Activated naive CD4-positive, alpha-beta T cell treated with anti-CD3 and anti-CD28 coated beads, Interleukin-2, amount 50 U/mL, for 16 hours (primary cell): Measurements from ENCODE around the gene PHC3.

Source experiments
- DNase-seq: peaks from one replicate; pipeline ENCODE4 v3.0.0-alpha.2; 2020

The PHC3 gene

GRCh38 chr3:170189398-170190256, 8.1 kb upstream of the PHC3 start:
- no peak for DNase-seq

GRCh38 chr3:170180079-170180907, 1.2 kb downstream of the PHC3 start:
- no peak for DNase-seq

- no peak for DNase-seq
Observed at GRCh38 chr3:170179432-170179831, 2.1 kb downstream of the PHC3 start.

- peak; percentile 15 for DNase-seq
Observed at GRCh38 chr3:170178651-170179050, 2.9 kb downstream of the PHC3 start.

- no peak for DNase-seq
Observed at GRCh38 chr3:170171563-170171962, 10.0 kb downstream of the PHC3 start.

- no peak for DNase-seq
Observed at GRCh38 chr3:170164717-170165116, 16.8 kb downstream of the PHC3 start.

GRCh38 chr3:170163956-170164645, 17.4 kb downstream of the PHC3 start:
- no peak for DNase-seq

GRCh38 chr3:170162630-170163029, 18.9 kb downstream of the PHC3 start:
- DNase-seq, result no peak

GRCh38 chr3:170162052-170162451, 19.5 kb downstream of the PHC3 start:
- DNase-seq, result no peak

GRCh38 chr3:170159933-170160332, 21.6 kb downstream of the PHC3 start:
- DNase-seq, result no peak

- no peak for DNase-seq
Observed at GRCh38 chr3:170159459-170159858, 22.1 kb downstream of the PHC3 start.

- DNase-seq, result no peak
Observed at GRCh38 chr3:170155604-170156003, 25.9 kb downstream of the PHC3 start.

GRCh38 chr3:170154569-170155143, 26.9 kb downstream of the PHC3 start:
- DNase-seq, result no peak

GRCh38 chr3:170154084-170154483, 27.4 kb downstream of the PHC3 start:
- DNase-seq, result no peak

- no peak for DNase-seq
Observed at GRCh38 chr3:170151536-170151935, 30.0 kb downstream of the PHC3 start.

- no peak for DNase-seq
Observed at GRCh38 chr3:170149016-170149415, 32.5 kb downstream of the PHC3 start.

GRCh38 chr3:170145278-170145677, 36.3 kb downstream of the PHC3 start:
- no peak for DNase-seq

- no peak for DNase-seq
Observed at GRCh38 chr3:170144437-170144843, 37.1 kb downstream of the PHC3 start.

GRCh38 chr3:170142373-170142772, 39.2 kb downstream of the PHC3 start:
- no peak for DNase-seq

- no peak for DNase-seq
Observed at GRCh38 chr3:170137986-170138385, 43.5 kb downstream of the PHC3 start.

GRCh38 chr3:170132335-170132734, 49.2 kb downstream of the PHC3 start:
- no peak for DNase-seq

GRCh38 chr3:170130532-170130931, 51.0 kb downstream of the PHC3 start:
- no peak for DNase-seq

GRCh38 chr3:170128977-170129431, 52.5 kb downstream of the PHC3 start:
- no peak for DNase-seq
